Activated naive CD4-positive, alpha-beta T cell treated with anti-CD3 and anti-CD28 coated beads for 36 hours (primary cell): ENCODE measurements around the gene KIAA1210. TPM values are rescaled to one million over a fixed set of nuclear protein-coding genes. Genes with fewer than 3 reads are reported as not detected.
A peak's percentile ranks its signal among the peaks of the same experiment; 100 is the strongest.

Experiments
- CTCF ChIA-PET: fragments of 350-600 bp; sonication (Branson Sonifier 250); formaldehyde crosslinking; loops from one replicate; lab custom pipeline; 2021; ENCODE audit warnings: antibody characterized with exemption; lab: Charles Lee
- DNase-seq: peaks from one replicate; pipeline ENCODE4 v3.0.0-alpha.2; 2020
- H3K27ac Mint-ChIP-seq: one replicate; pipeline ENCODE4 v1.8.0; 2021; ENCODE audit warnings: mild to moderate bottlenecking, mixed read lengths
- H3K27me3 Mint-ChIP-seq: one replicate; pipeline ENCODE4 v1.8.0; 2021; ENCODE audit warnings: low read depth, mixed read lengths
- H3K36me3 Mint-ChIP-seq: one replicate; pipeline ENCODE4 v1.8.0; 2021; ENCODE audit warnings: low read depth, mixed read lengths
- H3K4me1 Mint-ChIP-seq: one replicate; pipeline ENCODE4 v1.8.0; 2021; ENCODE audit warnings: low read depth, mixed read lengths
- H3K4me3 Mint-ChIP-seq: one replicate; pipeline ENCODE4 v1.8.0; 2021; ENCODE audit warnings: mild to moderate bottlenecking, moderate library complexity, mixed read lengths
- H3K9me3 Mint-ChIP-seq: one replicate; pipeline ENCODE4 v1.8.0; 2021; ENCODE audit warnings: mixed read lengths
- intact Hi-C: fragments of 100-400 bp; cut with micrococcal nuclease; formaldehyde crosslinking; loops from one replicate; pipeline ENCODE4 v1.15.1; 2023
- total RNA-seq, 2 experiments: library from RNA; stranded (reverse); gene quantifications; one replicate each; pipeline ENCODE4 v1.2.3, GENCODE V29; 2021

The KIAA1210 gene
- total RNA-seq, 2 experiments from 2014 or later: not detected

DNA sequence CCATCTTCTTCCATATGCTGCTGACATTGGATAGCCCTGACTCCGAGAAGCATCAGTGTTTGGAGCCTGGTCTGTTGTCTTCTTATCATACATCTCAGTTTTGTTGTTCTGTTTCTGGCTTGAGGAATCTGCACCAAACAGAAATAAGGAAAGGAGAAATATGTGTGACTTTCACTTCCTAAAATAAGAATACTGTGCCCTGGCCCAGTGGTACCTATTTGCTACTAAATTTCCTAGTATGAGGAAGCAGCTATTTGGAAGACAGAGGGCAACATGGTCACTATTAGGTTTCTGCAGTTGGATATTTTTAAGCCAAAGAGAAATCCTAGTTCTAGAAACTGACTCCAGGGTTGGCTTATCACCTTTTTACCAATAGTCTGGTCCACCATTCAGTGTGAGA, 38.0 kb downstream of the KIAA1210 start:
- Mint-ChIP-seq H3K36me3 (no peaks in the 10 kb centered on the region), H3K27me3 (no peaks in the 10 kb centered on the region), H3K4me1 (no peaks in the 10 kb centered on the region), H3K4me3 (no peak overlapping the region), H3K9me3 (no peaks in the 10 kb centered on the region), H3K27ac (no peak overlapping the region)
- CTCF ChIA-PET: no interaction called here
- no peak for DNase-seq
- intact Hi-C loops: no loop called here

GRCh38 chrX:119087121-119087520, 40.5 kb downstream of the KIAA1210 start:
- H3K27ac Mint-ChIP-seq: no peak overlapping the region
- H3K36me3 Mint-ChIP-seq: no peaks in the 10 kb centered on the region
- no peak overlapping the region for H3K4me3 Mint-ChIP-seq
- no peaks in the 10 kb centered on the region for H3K4me1 Mint-ChIP-seq
- H3K27me3 Mint-ChIP-seq: no peaks in the 10 kb centered on the region
- CTCF ChIA-PET: no interaction called here
- DNase-seq: no peak
- H3K9me3 Mint-ChIP-seq: no peaks in the 10 kb centered on the region
- intact Hi-C loops: no loop called here

DNA sequence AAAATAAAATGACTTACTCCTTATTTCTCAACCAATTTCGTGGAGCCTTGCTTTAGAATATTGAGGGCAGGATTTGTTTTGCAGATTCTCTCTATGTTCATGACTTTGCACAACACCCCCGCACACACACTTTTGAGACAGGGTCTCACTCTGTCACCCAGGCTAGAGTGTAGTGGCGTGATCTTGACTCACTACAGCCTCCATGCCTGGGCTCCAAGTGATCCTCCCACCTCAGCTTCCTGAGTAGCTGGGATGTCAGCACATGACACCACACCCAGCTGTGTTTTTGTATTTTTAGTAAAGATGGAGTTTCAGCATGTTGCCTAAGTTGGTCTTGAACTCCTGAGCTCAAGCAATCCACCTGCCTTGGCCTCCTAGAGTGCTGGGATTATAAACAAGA, 42.8 kb downstream of the KIAA1210 start:
- Mint-ChIP-seq H3K36me3 (no peaks in the 10 kb centered on the region), H3K4me1 (no peaks in the 10 kb centered on the region), H3K9me3 (no peaks in the 10 kb centered on the region), H3K4me3 (no peak overlapping the region), H3K27me3 (no peaks in the 10 kb centered on the region), H3K27ac (no peak overlapping the region)
- no peak for DNase-seq
- intact Hi-C loops: no loop called here
- CTCF ChIA-PET: interaction anchor here (1.3 kb wide), 1 partner anchor 246 kb away, joined by 4 read pairs; no protein-coding TSS in a partner anchor

DNA sequence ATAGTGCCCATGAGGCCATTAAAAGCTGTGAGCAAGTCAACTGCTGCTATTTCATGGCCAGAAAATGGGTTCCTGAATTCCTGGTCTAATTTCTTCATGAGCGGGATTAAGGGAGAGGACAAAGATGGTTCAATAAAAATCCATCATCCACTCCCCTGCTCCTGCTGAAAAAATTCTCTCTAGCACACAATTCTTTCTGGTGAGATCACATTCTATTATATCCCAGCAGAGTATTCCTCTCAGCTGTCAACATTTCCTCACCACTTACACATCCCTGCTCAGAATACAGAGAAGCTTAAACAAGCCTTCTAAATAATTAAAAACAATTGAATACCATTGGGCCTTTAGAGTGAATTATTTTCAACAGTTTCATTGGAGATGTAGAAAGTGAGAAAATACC, 45.3 kb downstream of the KIAA1210 start:
- intact Hi-C loops: no loop called here
- DNase-seq: no peak
- no peaks in the 10 kb centered on the region for H3K27me3 Mint-ChIP-seq
- H3K36me3 Mint-ChIP-seq: no peaks in the 10 kb centered on the region
- CTCF ChIA-PET: no interaction called here
- no peaks in the 10 kb centered on the region for H3K9me3 Mint-ChIP-seq
- no peaks in the 10 kb centered on the region for H3K4me1 Mint-ChIP-seq
- no peak overlapping the region for H3K4me3 Mint-ChIP-seq
- no peak overlapping the region for H3K27ac Mint-ChIP-seq

DNA sequence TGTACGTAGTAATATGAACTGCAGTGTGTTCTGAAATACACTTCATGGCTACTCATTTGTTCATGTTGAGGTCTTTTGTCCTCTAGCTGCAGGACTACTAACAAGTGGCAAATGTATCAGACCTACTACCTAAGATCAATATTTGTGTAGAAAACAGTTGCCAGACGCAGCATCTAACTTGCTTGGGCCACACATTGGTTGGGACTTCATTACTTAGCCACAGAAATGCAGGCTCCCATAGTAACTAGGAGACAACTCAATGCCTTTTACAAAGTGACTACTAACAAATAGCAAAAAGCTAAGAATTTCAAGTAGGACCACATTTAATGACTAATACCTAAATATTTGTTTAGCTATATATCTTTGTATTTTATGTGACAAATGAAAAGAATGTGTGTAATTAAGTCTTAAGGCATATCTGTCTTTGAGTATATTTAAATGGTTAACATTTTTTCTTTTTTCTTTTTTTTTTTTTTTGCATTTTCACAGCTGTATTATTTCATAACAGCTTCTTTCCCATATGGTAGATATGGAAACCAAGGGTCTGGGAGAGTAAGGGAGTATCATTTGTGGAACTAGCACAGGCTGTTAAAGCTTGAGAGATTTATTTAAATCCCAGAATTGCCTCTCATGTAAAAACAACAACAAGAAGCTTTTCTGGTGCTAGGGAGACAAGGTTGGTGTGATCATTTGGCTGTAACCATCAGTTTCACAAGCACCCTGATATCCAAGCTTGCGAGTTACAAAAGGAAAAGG, 52.2 kb downstream of the KIAA1210 start:
- no peaks in the 10 kb centered on the region for H3K9me3 Mint-ChIP-seq
- H3K36me3 Mint-ChIP-seq: no peaks in the 10 kb centered on the region
- CTCF ChIA-PET: interaction anchor here (0.7 kb wide), 1 partner anchor 616 kb away, joined by 3 read pairs; no protein-coding TSS in a partner anchor
- H3K4me3 Mint-ChIP-seq: no peak overlapping the region
- DNase-seq: no peak
- no peaks in the 10 kb centered on the region for H3K27me3 Mint-ChIP-seq
- H3K4me1 Mint-ChIP-seq: no peaks in the 10 kb centered on the region
- intact Hi-C loops: no loop called here
- H3K27ac Mint-ChIP-seq: no peak overlapping the region

- no peak for DNase-seq
- Mint-ChIP-seq H3K4me3 (no peak overlapping the region), H3K27ac (no peak overlapping the region), H3K27me3 (no peaks in the 10 kb centered on the region), H3K9me3 (no peaks in the 10 kb centered on the region), H3K4me1 (no peaks in the 10 kb centered on the region), H3K36me3 (no peaks in the 10 kb centered on the region)
- intact Hi-C loops: no loop called here
- CTCF ChIA-PET: no interaction called here
Measured at GRCh38 chrX:119073911-119074310, 53.7 kb downstream of the KIAA1210 start.

DNA sequence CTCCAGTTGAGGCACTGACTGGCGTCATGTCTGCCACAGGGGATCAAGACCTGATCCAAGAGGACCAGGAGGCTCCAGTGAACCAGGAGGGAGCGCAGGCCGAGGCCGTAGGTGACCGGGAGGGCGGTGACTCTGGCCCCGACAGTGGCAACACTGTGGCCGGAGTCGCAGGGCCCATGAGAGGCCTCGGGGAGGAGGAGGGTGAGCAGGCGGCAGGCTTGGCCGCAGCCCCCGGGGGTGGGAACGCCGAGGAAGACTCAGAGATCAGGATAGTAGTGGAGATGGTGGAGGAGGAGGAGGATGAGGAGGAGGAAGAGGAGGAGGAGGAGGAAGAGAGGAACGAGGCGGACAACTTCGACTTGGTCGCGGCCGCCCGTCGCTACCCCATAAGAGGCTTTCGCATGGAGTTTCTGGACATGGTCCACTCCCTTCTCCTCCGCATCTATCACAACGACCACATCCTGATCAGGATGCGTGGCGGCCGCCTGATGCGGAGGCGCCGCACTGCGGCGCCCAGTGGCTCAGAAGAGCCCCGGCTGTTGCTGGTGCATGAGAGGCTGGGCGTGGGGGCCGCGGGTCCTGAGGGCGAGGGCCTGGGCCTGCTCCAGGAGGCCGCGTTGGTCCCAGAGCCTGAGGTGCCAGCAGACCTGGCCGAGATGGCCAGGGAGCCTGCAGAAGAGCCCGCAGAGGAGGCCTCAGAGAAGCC, 54.3 kb downstream of the KIAA1210 start:
- intact Hi-C loops: no loop called here
- DNase-seq: no peak
- H3K9me3 Mint-ChIP-seq: no peaks in the 10 kb centered on the region
- H3K27me3 Mint-ChIP-seq: no peaks in the 10 kb centered on the region
- no peaks in the 10 kb centered on the region for H3K36me3 Mint-ChIP-seq
- no peak overlapping the region for H3K4me3 Mint-ChIP-seq
- no peaks in the 10 kb centered on the region for H3K4me1 Mint-ChIP-seq
- H3K27ac Mint-ChIP-seq: no peak overlapping the region
- CTCF ChIA-PET: no interaction called here

DNA sequence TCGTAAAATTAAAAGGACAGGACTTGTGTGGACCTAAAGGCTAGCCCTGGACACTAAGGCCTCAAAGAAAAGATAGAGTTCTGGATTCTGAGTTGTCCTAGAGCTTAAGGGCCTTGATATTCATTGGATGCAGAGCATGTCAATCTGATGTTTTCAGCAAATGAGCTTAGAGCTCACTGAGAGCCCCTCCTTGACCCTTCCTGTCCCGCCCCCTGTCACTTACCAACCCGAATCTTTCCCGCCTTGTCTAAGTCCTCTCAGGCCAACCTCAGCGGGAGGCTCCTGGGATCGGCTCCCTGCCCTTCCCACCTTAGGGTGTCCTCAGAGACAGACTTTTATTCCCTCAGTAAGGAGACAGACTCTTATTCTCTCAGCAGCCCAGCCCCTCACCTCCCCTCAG, 54.9 kb downstream of the KIAA1210 start, which contains the start of gene CT47C1:
Gene CT47C1 (plus strand): TSS at position 250 of the 400 bp plus-strand sequence. CDS start 233 bp downstream, outside the sequence.
- DNase-seq: no peak
- H3K9me3 Mint-ChIP-seq: no peaks in the 10 kb centered on the region
- no peak within 1 kb of the TSS for H3K27ac Mint-ChIP-seq
- CTCF ChIA-PET: no interaction called here
- H3K36me3 Mint-ChIP-seq: no peaks in the 10 kb centered on the region
- intact Hi-C loops: no loop called here
- H3K4me1 Mint-ChIP-seq: no peaks in the 10 kb centered on the region
- H3K4me3 Mint-ChIP-seq: no peak within 1 kb of the TSS
- H3K27me3 Mint-ChIP-seq: no peaks in the 10 kb centered on the region

DNA sequence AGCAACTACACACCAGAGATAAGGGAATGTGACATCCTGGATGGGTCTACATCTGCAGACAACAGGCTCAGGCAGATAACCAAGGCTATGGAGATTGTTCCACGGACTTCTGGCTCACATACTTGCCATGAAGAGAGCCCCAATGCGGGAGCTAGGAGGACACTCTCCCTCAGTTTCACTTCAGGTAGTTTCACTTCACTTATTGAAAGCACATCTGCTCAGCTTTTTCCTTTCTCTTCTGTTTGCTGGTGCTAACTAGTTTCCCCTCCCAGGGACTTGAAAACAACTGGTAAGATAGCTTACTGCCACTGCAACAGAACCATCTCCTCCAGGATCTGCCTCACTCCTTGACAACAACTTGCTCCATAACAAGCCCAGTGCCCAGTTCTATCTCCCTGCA, 56.2 kb downstream of the KIAA1210 start:
- Mint-ChIP-seq H3K4me3 (no peak overlapping the region), H3K36me3 (no peaks in the 10 kb centered on the region), H3K27ac (no peak overlapping the region), H3K27me3 (no peaks in the 10 kb centered on the region), H3K4me1 (no peaks in the 10 kb centered on the region), H3K9me3 (no peaks in the 10 kb centered on the region)
- intact Hi-C loops: no loop called here
- DNase-seq: no peak
- CTCF ChIA-PET: no interaction called here

GRCh38 chrX:119069762-119070161, 57.9 kb downstream of the KIAA1210 start:
- H3K4me3 Mint-ChIP-seq: no peak overlapping the region
- H3K36me3 Mint-ChIP-seq: no peaks in the 10 kb centered on the region
- intact Hi-C loops: no loop called here
- CTCF ChIA-PET: no interaction called here
- DNase-seq: no peak
- no peaks in the 10 kb centered on the region for H3K27me3 Mint-ChIP-seq
- no peak overlapping the region for H3K27ac Mint-ChIP-seq
- H3K9me3 Mint-ChIP-seq: no peaks in the 10 kb centered on the region
- H3K4me1 Mint-ChIP-seq: no peaks in the 10 kb centered on the region

- no peaks in the 10 kb centered on the region for H3K4me1 Mint-ChIP-seq
- CTCF ChIA-PET: no interaction called here
- H3K36me3 Mint-ChIP-seq: no peaks in the 10 kb centered on the region
- no peak for DNase-seq
- intact Hi-C loops: no loop called here
- no peak overlapping the region for H3K27ac Mint-ChIP-seq
- no peaks in the 10 kb centered on the region for H3K27me3 Mint-ChIP-seq
- H3K4me3 Mint-ChIP-seq: no peak overlapping the region
- no peaks in the 10 kb centered on the region for H3K9me3 Mint-ChIP-seq
Measured at GRCh38 chrX:119069128-119069527, 58.5 kb downstream of the KIAA1210 start.

DNA sequence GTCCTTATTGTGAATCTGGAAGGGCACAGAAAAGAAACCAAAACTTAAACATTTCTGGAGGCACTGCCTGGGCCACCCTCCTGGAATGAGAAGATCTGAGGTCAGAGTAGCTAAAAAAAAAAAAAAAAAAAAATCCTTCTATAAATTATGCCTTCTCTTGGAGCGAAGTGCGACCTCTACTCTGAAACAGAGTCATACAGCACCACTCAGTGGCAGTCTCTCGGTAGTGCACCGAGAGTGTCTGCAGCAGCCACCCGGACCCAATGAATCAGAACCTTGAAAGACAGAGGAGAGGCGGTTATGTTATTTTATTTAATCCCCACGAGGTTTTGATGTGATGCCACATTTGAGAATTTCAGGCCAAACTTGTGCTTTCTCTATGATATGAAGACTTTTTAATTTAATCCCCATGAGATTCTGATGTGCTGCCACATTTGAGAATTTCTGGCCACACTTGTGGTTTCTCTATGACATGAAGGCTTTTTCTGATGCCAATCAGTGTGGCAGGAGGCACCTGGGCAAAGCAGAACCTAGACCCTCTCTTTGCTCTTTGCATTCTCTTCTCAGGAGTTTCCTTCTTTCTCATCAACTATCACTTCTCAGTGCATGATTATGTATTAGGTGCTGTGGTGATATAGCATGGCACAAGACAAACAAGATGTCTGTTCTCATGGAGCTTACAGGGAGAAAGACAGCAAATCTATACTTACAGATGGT, 60.4 kb downstream of the KIAA1210 start:
- CTCF ChIA-PET: interaction anchor here (0.6 to 3.8 kb wide), 23 partner anchors 11 to 568 kb away, joined by 3 to 20 read pairs (median 3); no protein-coding TSS in a partner anchor
- no peak overlapping the region for H3K4me3 Mint-ChIP-seq
- H3K27me3 Mint-ChIP-seq: no peaks in the 10 kb centered on the region
- intact Hi-C loops: loop anchor here (1.0 to 2.0 kb wide), 3 partner anchors 52 to 220 kb away; no protein-coding TSS in a partner anchor
- no peaks in the 10 kb centered on the region for H3K36me3 Mint-ChIP-seq
- H3K4me1 Mint-ChIP-seq: no peaks in the 10 kb centered on the region
- DNase-seq: peak; percentile 72
- no peaks in the 10 kb centered on the region for H3K9me3 Mint-ChIP-seq
- no peak overlapping the region for H3K27ac Mint-ChIP-seq
